Upper lobe of left lung (tissue), 6 donors: ENCODE measurements around the gene EFEMP2. TPM values are rescaled to one million over a fixed set of nuclear protein-coding genes. Genes with fewer than 3 reads are reported as not detected.

ENCODE experiments used
- ATAC-seq, 2 donors: fragments of 200-7000 bp; cut with Tn5 transposase; one replicate each; pipeline ENCODE4 v1.9.1; 2022; ENCODE audit warnings: mild to moderate bottlenecking in 2 of 2, moderate library complexity in 2 of 2; ENCODE audit not compliant: low FRiP score in 2 of 2
- DNase-seq, 2 donors: peaks; one replicate each; pipeline ENCODE4 v3.0.0-alpha.2; 2019 to 2020
- H3K27ac ChIP-seq, 4 donors: fragments of 200-600 bp; sonication (generic); one replicate each; pipeline ENCODE4 v1.5.1; 2016 to 2019
- H3K27me3 ChIP-seq, 4 donors: fragments of 200-600 bp; sonication (generic); one replicate each; pipeline ENCODE4 v1.5.1; 2017 to 2019
- H3K36me3 ChIP-seq, 4 donors: fragments of 200-600 bp; sonication (generic); one replicate each; pipeline ENCODE4 v1.5.1; 2016 to 2019
- H3K4me1 ChIP-seq, 4 donors: fragments of 200-600 bp; sonication (generic); one replicate each; pipeline ENCODE4 v1.5.1; 2018 to 2019
- H3K4me3 ChIP-seq, 4 donors: fragments of 200-600 bp; sonication (generic); one replicate each; pipeline ENCODE4 v1.5.1; 2017 to 2019; ENCODE audit warnings: mild to moderate bottlenecking in 2 of 4, moderate library complexity in 1 of 4
- H3K9me3 ChIP-seq, 4 donors: fragments of 200-600 bp; sonication (generic); one replicate each; pipeline ENCODE4 v1.5.1; 2018 to 2019
- EP300 ChIP-seq, 4 donors: sonication (generic); formaldehyde crosslinking; IDR thresholded peaks; one replicate each; pipeline ENCODE4 v1.5.1; 2017; ENCODE audit warnings: antibody characterized with exemption in 4 of 4, control low read depth in 2 of 4
- POLR2A ChIP-seq, 4 donors: fragments of 450-650 bp; IDR thresholded peaks; one replicate each; pipeline ENCODE4 v1.5.1; 2016 to 2017; ENCODE audit warnings: antibody characterized with exemption in 4 of 4, mild to moderate bottlenecking in 2 of 4
- POLR2AphosphoS5 ChIP-seq, 2 donors: sonication (generic); formaldehyde crosslinking; IDR thresholded peaks; one replicate each; pipeline ENCODE4 v1.5.1; 2017; ENCODE audit warnings: antibody characterized with exemption in 2 of 2
- WGBS, 2 donors: methylation state at CpG; one replicate each; pipeline ENCODE4 v1.1.5; 2017 to 2018; 5-methylcytosine and 5-hydroxymethylcytosine counted together
- total RNA-seq, 6 donors: library from RNA; depleted of rRNA in 4 of 6; stranded (reverse); fragments of >200 nt in 4 of 6; gene quantifications; one replicate each; pipeline versions ENCODE4 v1.1.0 to v1.2.1, GENCODE V29; 2016 to 2021
- TF ChIP-seq, protein P1 (sequence below), 6 experiments: fragments of 450-650 bp in 4 of 6; fragments of 200-600 bp in 2 of 6; sonication (generic) in 2 of 6; IDR thresholded peaks; one replicate each; pipeline ENCODE4 v1.5.1; 2016 to 2019; ENCODE audit warnings: antibody characterized with exemption in 6 of 6
- donor health status: DM: no; HTN: no; CAD: no; lungs with moderate emphysema.
- donor health status: DM: no; HTN: yes; CAD: no; lungs with severe emphysema.

The EFEMP2 gene
- total RNA-seq = 10 to 100 TPM; 28.8 to 79.6 (median 65.3) TPM

- Histone ChIP-seq H3K4me3 (peak within 1 kb of the TSS; percentile 56 to 65 (median 62)), H3K27me3 (no peaks in the 10 kb centered on the region), H3K4me1 (peaks cover 17 to 36% (median 29%) of the 10 kb centered on the region in 4 donors), H3K9me3 (no peaks in the 10 kb centered on the region), H3K36me3 (peaks cover 0 to 30% (median 2%) of the 10 kb centered on the region in 4 donors), H3K27ac (peak within 1 kb of the TSS; percentile 86 to 96 (median 94))
- TF ChIP-seq, protein P1, sequence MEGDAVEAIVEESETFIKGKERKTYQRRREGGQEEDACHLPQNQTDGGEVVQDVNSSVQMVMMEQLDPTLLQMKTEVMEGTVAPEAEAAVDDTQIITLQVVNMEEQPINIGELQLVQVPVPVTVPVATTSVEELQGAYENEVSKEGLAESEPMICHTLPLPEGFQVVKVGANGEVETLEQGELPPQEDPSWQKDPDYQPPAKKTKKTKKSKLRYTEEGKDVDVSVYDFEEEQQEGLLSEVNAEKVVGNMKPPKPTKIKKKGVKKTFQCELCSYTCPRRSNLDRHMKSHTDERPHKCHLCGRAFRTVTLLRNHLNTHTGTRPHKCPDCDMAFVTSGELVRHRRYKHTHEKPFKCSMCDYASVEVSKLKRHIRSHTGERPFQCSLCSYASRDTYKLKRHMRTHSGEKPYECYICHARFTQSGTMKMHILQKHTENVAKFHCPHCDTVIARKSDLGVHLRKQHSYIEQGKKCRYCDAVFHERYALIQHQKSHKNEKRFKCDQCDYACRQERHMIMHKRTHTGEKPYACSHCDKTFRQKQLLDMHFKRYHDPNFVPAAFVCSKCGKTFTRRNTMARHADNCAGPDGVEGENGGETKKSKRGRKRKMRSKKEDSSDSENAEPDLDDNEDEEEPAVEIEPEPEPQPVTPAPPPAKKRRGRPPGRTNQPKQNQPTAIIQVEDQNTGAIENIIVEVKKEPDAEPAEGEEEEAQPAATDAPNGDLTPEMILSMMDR (IDR thresholded peaks at IDR 0.05) = no peak
- TF ChIP-seq POLR2A (IDR thresholded peaks at IDR 0.05) (peak in 1 of 4 donors; percentile 16), EP300 (IDR thresholded peaks at IDR 0.05) (no peak), POLR2AphosphoS5 (IDR thresholded peaks at IDR 0.05) (peak in 1 of 2 donors; percentile 25)
- peak in 1 of 2 donors; percentile 73 for ATAC-seq
- WGBS, 2 donors = 0 to 3% methylated on average over 8 to 9 of the region's 69 CpGs
- DNase-seq = peak in 1 of 2 donors; percentile 91
Observed at GRCh38 chr11:65872586-65873317, at the start of gene EFEMP2. Gene EFEMP2 (minus strand): TSS chr11:65872800. CDS start chr11:65872354, 446 bp downstream.

GRCh38 chr11:65921876-65922275 lies 49.3 kb upstream of the EFEMP2 start:
- no peaks in the 10 kb centered on the region for H3K9me3 ChIP-seq
- no peak for DNase-seq
- H3K27me3 ChIP-seq = no peaks in the 10 kb centered on the region
- TF ChIP-seq POLR2AphosphoS5 (IDR thresholded peaks at IDR 0.05) (no peak), POLR2A (IDR thresholded peaks at IDR 0.05) (no peak), EP300 (IDR thresholded peaks at IDR 0.05) (no peak)
- TF ChIP-seq, protein P1 (IDR thresholded peaks at IDR 0.05) = no peak
- H3K27ac ChIP-seq = no peak overlapping the region
- 92 to 95% methylated on average over 9 to 10 of the region's 10 CpGs for WGBS, 2 donors
- no peak overlapping the region for H3K4me3 ChIP-seq
- peaks cover 26 to 31% (median 27%) of the 10 kb centered on the region in 4 donors for H3K4me1 ChIP-seq
- H3K36me3 ChIP-seq = peaks cover 0 to 25% (median 11%) of the 10 kb centered on the region in 4 donors
- ATAC-seq = no peak

DNA sequence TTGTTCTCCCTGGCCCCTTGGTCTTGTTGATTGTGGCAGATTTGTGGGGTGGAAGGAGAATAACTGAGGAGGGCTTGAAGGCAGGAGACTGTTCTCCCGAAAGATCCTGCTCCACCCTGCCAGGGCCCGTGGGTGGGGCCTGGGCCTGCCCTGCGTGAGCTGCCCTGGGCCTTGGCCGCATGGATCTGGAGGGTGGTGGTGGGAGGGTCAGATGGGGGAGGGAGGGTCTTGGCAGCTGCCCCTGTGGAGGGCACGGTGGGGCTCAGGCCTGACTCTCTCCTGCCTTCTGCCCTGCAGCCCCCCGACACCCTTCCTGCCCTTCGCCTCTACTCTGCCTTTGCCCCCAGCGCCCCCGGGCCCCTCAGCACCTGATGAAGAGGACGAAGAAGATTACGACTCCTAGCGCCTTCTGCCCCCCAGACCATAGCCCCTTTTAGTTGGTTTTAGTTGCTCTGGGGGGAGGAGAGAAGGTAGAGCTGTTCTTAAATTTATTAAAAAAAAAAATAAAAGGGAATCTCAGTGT lies 48.5 kb upstream of the EFEMP2 start:
- 91 to 97% methylated on average over 7 to 12 of the region's 12 CpGs for WGBS, 2 donors
- Histone ChIP-seq H3K27me3 (no peaks in the 10 kb centered on the region), H3K4me1 (peaks cover 34 to 39% (median 35%) of the 10 kb centered on the region in 4 donors), H3K4me3 (peak overlapping the region in 1 of 4 donors; percentile 83), H3K36me3 (peaks cover 0 to 25% (median 11%) of the 10 kb centered on the region in 4 donors), H3K9me3 (no peaks in the 10 kb centered on the region), H3K27ac (peak overlapping the region in 1 of 4 donors; percentile 99)
- ATAC-seq (no peak), DNase-seq (no peak)
- TF ChIP-seq POLR2A (IDR thresholded peaks at IDR 0.05) (no peak), POLR2AphosphoS5 (IDR thresholded peaks at IDR 0.05) (no peak), EP300 (IDR thresholded peaks at IDR 0.05) (no peak)
- TF ChIP-seq, protein P1 (IDR thresholded peaks at IDR 0.05) = no peak

GRCh38 chr11:65920372-65920802 lies 47.8 kb upstream of the EFEMP2 start:
- peak overlapping the region in 3 of 4 donors; percentile 86 to 99 (median 88) for H3K27ac ChIP-seq
- ATAC-seq (no peak), DNase-seq (peak in 1 of 2 donors; percentile 83)
- H3K4me1 ChIP-seq = peaks cover 41 to 46% (median 42%) of the 10 kb centered on the region in 4 donors
- no peaks in the 10 kb centered on the region for H3K27me3 ChIP-seq
- peak overlapping the region; percentile 75 to 99 (median 82) for H3K4me3 ChIP-seq
- H3K36me3 ChIP-seq = peaks cover 0 to 25% (median 11%) of the 10 kb centered on the region in 4 donors
- H3K9me3 ChIP-seq = no peaks in the 10 kb centered on the region
- WGBS, 2 donors = 65 to 67% methylated on average over 14 to 15 of the region's 15 CpGs
- TF ChIP-seq EP300 (IDR thresholded peaks at IDR 0.05) = no peak
- TF ChIP-seq, protein P1 (IDR thresholded peaks at IDR 0.05) = no peak
- no peak for TF ChIP-seq POLR2AphosphoS5 (IDR thresholded peaks at IDR 0.05)
- TF ChIP-seq POLR2A (IDR thresholded peaks at IDR 0.05) = no peak
